Measurements from ENCODE around the gene PLEKHF1.

DNA sequence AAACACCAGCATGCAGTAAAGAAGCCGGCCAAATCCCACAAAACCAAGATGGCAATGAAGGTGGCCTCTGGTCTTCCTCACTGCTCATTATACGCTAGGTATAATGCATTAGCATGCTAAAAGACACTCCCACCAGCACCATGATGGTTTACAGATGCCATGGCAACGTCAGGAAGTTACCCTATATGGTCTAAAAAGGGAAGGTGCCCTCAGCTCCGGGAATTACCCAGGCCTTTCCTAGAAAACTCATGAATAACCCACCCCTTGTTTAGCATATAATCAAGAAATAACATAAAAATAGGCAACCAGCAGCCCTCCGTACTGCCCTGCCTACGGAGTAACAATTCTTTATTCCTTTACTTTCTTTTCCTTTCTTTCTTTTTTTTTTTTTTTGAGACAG is 21.1 kb upstream of the PLEKHF1 start:
- TF ChIP-seq, protein P1, sequence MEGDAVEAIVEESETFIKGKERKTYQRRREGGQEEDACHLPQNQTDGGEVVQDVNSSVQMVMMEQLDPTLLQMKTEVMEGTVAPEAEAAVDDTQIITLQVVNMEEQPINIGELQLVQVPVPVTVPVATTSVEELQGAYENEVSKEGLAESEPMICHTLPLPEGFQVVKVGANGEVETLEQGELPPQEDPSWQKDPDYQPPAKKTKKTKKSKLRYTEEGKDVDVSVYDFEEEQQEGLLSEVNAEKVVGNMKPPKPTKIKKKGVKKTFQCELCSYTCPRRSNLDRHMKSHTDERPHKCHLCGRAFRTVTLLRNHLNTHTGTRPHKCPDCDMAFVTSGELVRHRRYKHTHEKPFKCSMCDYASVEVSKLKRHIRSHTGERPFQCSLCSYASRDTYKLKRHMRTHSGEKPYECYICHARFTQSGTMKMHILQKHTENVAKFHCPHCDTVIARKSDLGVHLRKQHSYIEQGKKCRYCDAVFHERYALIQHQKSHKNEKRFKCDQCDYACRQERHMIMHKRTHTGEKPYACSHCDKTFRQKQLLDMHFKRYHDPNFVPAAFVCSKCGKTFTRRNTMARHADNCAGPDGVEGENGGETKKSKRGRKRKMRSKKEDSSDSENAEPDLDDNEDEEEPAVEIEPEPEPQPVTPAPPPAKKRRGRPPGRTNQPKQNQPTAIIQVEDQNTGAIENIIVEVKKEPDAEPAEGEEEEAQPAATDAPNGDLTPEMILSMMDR (IDR thresholded peaks at IDR 0.05), result no peak
- no peak for TF ChIP-seq POLR2AphosphoS5 (IDR thresholded peaks at IDR 0.05)
- no peak for TF ChIP-seq POLR2A (IDR thresholded peaks at IDR 0.05)
